Psoas muscle (tissue), 8 donors: ENCODE data around the gene RFTN2. TPM values are rescaled to one million over a fixed set of nuclear protein-coding genes. Genes with fewer than 3 reads are reported as not detected.
"Not testable (repeated sequence)": the region's sequence is repeated elsewhere in the genome, so short reads cannot be mapped to it uniquely, and the experiment has no call there.

ENCODE experiments used
- ATAC-seq, 4 donors: fragments of 200-7000 bp; cut with Tn5 transposase; one replicate each; pipeline ENCODE4 v1.9.1; 2020; ENCODE audit warnings: moderate library complexity in 3 of 4, mild to moderate bottlenecking in 2 of 4
- DNase-seq, 2 donors: peaks; one replicate each; pipeline ENCODE4 v3.0.0-alpha.2; 2020
- H3K27ac ChIP-seq: fragments of 200-600 bp; one replicate; pipeline ENCODE4 v1.8.0; 2022
- H3K27me3 ChIP-seq, 3 donors: fragments of 200-600 bp in 1 of 3; one replicate each; pipeline versions ENCODE4 v1.6.1 to v1.8.0; 2013 to 2022; ENCODE audit warnings: low read length in 2 of 3, mild to moderate bottlenecking in 2 of 3, moderate library complexity in 1 of 3; ENCODE audit not compliant: insufficient read depth in 3 of 3
- H3K36me3 ChIP-seq, 2 donors: fragments of 200-600 bp in 1 of 2; one replicate each; pipeline versions ENCODE4 v1.6.1 to v1.8.0; 2013 to 2022; ENCODE audit warnings: low read depth in 1 of 2, mild to moderate bottlenecking in 1 of 2, moderate library complexity in 1 of 2; ENCODE audit not compliant: insufficient read depth in 1 of 2
- H3K4me1 ChIP-seq: fragments of 200-600 bp; one replicate; pipeline ENCODE4 v1.8.0; 2022
- H3K4me3 ChIP-seq: fragments of 200-600 bp; one replicate; pipeline ENCODE4 v1.8.0; 2022; ENCODE audit warnings: mild to moderate bottlenecking
- H3K9me3 ChIP-seq: fragments of 200-600 bp; one replicate; pipeline ENCODE4 v1.8.0; 2022
- whole genome bisulfite sequencing, 3 donors: extraction: QIAGEN DNeasy Blood & Tissue Kit; methylation state at CpG; one replicate each; pipeline versions ENCODE4 v1.1.6 to v1.1.7; 2013; 5-methylcytosine and 5-hydroxymethylcytosine counted together
- intact Hi-C, 2 donors: fragments of 100-400 bp; cut with DNase I; formaldehyde crosslinking; loops; one replicate each; pipeline versions ENCODE4 v1.11.0 to v1.14.2; 2022
- polyA plus RNA-seq, 3 donors: library from polyadenylated mRNA; stranded (reverse); fragments of 200-250 nt; gene quantifications; one replicate each; pipeline ENCODE4 v1.2.3, GENCODE V29; 2013
- total RNA-seq, 4 donors: library from RNA; stranded (reverse); fragmentation: NEBNext Ultra II Directional in 2 of 4; extraction: Animal tissue kit (Norgen Biotek cat#: 25700) in 2 of 4; gene quantifications; one replicate each; pipeline versions ENCODE4 v1.2.1 to v1.2.4, GENCODE V29; 2021 to 2023
- TF ChIP-seq, protein P1 (sequence below): fragments of 200-600 bp; IDR thresholded peaks from one replicate; pipeline ENCODE4 v1.8.0; 2022; ENCODE audit warnings: antibody characterized with exemption
- donor health status: healthy with polysubstance abuse.
- donor health status: DM: no; HTN: no; CAD: no; lungs with moderate emphysema.
- donor health status: Bipolar disorder and iron deficiency.
- donor health status: healthy.
- donor health status: DM: yes; HTN: yes; CAD: no.
- donor health status: DM: no; HTN: no; CAD: no.
- donor health status: DM: no; HTN: no; CAD: no.
- donor health status: DM: yes; HTN: yes; CAD: no.

The RFTN2 gene
- total and polyA plus RNA-seq, 7 donors: 0.57 to 5.4 (median 0.92) TPM

DNA sequence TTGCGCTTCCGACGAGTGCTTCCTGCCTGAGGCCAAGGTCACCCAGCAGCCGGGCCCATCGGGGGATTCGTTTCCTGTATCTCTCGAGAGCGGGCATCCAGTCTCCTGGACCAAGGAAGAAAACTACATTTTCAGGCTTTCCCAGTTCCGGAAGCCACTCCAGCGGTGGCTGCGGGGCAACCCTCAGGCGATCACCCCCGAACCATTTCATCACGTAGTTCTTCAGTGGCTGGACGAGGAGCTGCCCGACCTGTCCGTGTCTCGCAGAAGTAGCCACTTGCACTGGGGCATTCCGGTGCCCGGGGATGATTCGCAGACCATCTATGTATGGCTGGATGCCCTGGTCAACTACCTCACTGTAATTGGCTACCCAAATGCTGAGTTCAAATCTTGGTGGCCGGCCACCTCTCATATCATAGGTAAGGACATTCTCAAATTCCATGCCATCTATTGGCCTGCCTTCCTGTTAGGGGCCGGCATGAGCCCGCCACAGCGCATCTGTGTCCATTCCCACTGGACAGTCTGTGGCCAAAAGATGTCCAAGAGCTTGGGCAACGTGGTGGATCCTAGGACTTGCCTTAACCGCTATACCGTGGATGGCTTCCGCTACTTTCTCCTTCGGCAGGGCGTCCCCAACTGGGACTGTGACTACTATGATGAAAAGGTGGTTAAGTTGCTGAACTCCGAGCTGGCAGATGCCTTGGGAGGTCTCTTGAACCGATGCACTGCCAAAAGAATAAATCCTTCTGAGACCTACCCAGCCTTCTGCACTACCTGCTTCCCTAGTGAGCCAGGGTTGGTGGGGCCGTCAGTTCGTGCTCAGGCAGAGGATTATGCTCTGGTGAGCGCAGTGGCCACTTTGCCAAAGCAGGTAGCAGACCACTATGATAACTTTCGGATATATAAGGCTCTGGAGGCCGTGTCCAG is 30.8 kb upstream of the RFTN2 start:
- ATAC-seq: peak; percentile 2 to 38 (median 24)

DNA sequence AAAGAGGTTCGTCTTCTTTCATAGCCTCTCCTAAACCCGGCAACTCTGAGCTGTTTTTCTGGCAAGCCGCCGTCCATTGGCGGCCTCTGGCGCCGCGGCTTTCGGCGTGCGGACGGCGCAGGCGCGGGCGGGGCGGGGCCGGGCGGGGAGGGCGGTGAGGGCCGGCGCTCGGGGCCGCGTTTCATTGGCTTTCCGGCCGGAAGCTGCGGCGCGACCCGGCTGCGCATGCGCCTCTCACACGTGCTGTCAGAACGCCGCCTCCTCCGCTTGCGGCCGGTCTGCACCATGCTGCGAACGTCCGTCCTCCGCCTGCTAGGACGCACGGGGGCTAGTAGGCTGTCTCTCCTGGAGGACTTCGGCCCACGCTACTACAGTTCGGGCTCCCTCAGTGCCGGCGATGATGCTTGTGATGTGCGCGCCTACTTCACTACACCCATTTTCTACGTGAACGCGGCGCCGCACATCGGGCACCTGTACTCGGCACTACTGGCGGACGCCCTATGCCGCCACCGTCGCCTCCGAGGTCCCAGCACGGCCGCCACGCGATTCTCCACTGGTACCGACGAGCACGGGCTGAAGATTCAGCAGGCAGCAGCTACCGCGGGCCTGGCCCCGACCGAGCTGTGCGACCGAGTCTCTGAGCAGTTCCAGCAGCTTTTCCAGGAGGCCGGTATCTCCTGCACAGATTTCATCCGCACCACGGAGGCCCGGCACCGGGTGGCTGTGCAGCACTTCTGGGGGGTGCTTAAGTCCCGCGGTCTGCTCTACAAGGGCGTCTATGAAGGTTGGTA is 29.9 kb upstream of the RFTN2 start, which contains the start of gene MARS2:
Gene MARS2 (plus strand): TSS at position 249 of the 791 bp plus-strand sequence. CDS start 37 bp downstream, at position 286.
- DNase-seq (peak; percentile 96 to 97), ATAC-seq (peak; percentile 94 to 98 (median 96))
- Histone ChIP-seq H3K4me3 (peak within 1 kb of the TSS; percentile 97), H3K4me1 (peaks cover 22% of the 10 kb centered on the region), H3K9me3 (no peaks in the 10 kb centered on the region), H3K27me3 (no peaks in the 10 kb centered on the region), H3K36me3 (no peaks in the 10 kb centered on the region), H3K27ac (peak within 1 kb of the TSS; percentile 90)
- 0 to 1% (median 0%) methylated on average over 80 to 86 of the region's 86 CpGs for WGBS, 3 donors
- intact Hi-C loops: loop anchor here (5.0 to 10.0 kb wide), 3 partner anchors 82 to 422 kb away; partner anchors contain the start of gene BOLL (in 1 of the 2)
- TF ChIP-seq, protein P1, sequence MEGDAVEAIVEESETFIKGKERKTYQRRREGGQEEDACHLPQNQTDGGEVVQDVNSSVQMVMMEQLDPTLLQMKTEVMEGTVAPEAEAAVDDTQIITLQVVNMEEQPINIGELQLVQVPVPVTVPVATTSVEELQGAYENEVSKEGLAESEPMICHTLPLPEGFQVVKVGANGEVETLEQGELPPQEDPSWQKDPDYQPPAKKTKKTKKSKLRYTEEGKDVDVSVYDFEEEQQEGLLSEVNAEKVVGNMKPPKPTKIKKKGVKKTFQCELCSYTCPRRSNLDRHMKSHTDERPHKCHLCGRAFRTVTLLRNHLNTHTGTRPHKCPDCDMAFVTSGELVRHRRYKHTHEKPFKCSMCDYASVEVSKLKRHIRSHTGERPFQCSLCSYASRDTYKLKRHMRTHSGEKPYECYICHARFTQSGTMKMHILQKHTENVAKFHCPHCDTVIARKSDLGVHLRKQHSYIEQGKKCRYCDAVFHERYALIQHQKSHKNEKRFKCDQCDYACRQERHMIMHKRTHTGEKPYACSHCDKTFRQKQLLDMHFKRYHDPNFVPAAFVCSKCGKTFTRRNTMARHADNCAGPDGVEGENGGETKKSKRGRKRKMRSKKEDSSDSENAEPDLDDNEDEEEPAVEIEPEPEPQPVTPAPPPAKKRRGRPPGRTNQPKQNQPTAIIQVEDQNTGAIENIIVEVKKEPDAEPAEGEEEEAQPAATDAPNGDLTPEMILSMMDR: no peak

More for the DNA sequence above, 30.8 kb upstream of the RFTN2 start:
- Histone ChIP-seq H3K9me3 (no peaks in the 10 kb centered on the region), H3K27me3 (no peaks in the 10 kb centered on the region), H3K4me1 (peaks cover 22% of the 10 kb centered on the region), H3K36me3 (no peaks in the 10 kb centered on the region), H3K27ac (peak overlapping the region; percentile 90), H3K4me3 (peak overlapping the region; percentile 97)
- TF ChIP-seq, protein P1: no peak
- DNase-seq: peak; percentile 34 to 56
- WGBS, 3 donors: 9 to 13% (median 11%) methylated on average over 38 of the region's 38 CpGs
- intact Hi-C loops: loop anchor here (2.0 to 10.0 kb wide), 4 partner anchors 81 to 591 kb away; partner anchors contain the start of gene BOLL (in 1 of the 2)

DNA sequence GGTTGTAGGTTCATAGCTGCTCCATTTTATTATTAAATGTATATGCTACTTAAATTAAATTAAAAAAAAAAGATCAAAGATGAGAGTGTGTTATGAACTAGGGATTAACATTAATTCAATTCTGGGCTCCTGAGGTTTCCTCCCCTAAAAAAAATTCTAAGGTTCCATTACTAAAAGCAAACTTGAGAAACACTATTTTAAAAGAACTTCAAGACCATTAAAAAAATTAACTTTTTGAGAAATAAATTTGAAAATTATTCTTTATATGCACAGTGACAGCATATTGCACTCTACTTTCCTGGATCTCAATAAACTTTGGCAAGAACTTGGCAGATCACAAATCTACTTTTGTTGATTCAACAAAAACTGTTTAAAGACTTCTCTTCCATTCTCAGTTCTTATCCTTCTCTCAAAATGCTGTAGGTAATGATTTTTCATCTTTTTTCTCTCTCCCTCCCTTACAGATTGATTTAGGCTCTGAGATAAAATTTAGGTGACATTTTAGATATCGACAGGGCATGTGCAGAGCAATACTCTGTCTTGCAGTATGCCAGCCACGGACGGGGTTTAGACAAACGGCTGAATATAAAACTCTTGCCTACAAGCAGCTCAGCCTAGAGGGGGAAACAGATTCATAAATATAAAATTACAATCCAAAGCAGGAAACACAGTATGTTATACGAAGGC is 29.2 kb upstream of the RFTN2 start:
- 0 to 1% (median 0%) methylated on average over 5 of the region's 5 CpGs for WGBS, 3 donors
- ATAC-seq (peak; percentile 23 to 36 (median 30)), DNase-seq (no peak)
- intact Hi-C loops: loop anchor here (5.0 to 10.0 kb wide), 3 partner anchors 83 to 423 kb away; partner anchors contain the start of gene BOLL (in 1 of the 2)
- Histone ChIP-seq H3K9me3 (no peaks in the 10 kb centered on the region), H3K4me1 (peaks cover 22% of the 10 kb centered on the region), H3K27me3 (no peaks in the 10 kb centered on the region), H3K27ac (peak overlapping the region; percentile 90), H3K4me3 (peak overlapping the region; percentile 97), H3K36me3 (no peaks in the 10 kb centered on the region)
- TF ChIP-seq, protein P1: no peak

DNA sequence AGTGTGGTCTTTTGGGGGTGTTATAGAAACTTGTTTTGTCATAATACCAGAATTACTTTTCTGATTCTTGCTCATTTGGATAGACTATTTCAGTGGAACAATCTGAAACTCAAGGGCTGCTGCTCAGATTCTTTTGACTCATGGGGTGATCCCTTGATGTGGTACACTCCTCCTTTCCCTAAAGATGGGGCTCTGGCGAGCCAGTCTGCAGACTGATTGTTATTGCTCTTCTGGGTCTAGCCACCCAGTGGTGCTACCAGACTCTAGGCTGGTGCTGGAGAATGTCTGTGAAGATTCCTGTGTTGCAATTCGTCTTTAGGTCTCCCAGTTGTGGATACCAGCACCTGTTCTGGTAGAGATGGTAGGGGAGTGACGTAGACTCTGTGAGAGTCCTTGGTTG is 25.6 kb upstream of the RFTN2 start:
- intact Hi-C loops: loop anchor here in 1 of 2 donors (10.0 kb wide), 1 partner anchor 424 kb away; no protein-coding TSS in a partner anchor
- Histone ChIP-seq H3K4me3 (no peak overlapping the region), H3K27ac (no peak overlapping the region), H3K4me1 (no peaks in the 10 kb centered on the region), H3K27me3 (no peaks in the 10 kb centered on the region), H3K9me3 (no peaks in the 10 kb centered on the region), H3K36me3 (no peaks in the 10 kb centered on the region)
- ATAC-seq (no peak), DNase-seq (no peak)
- TF ChIP-seq, protein P1: no peak
- WGBS, 3 donors: 78 to 85% (median 83%) methylated on average over 3 of the region's 3 CpGs

DNA sequence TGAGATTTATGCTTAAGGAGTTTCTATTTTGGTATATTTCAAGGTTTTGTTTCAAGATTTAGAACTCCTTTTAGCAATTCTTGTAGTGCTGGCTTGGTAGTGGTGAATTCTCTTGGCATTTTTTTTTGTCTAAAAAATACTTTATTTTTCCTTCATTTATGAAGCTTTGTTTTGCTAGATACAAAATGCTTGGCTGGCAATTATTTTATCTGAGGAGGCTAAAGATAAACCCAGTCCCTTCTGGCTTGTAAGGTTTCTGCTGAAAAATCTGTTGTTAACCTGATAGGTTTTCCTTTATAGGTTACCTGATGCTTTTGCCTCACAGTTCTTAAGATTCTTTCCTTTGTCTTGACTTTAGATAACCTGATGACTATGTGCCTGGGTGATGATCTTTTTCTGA is 24.3 kb upstream of the RFTN2 start:
- not testable (repeated sequence) for H3K4me3 ChIP-seq, H3K36me3 ChIP-seq, DNase-seq, H3K9me3 ChIP-seq, H3K27ac ChIP-seq, H3K4me1 ChIP-seq, H3K27me3 ChIP-seq, ATAC-seq
- intact Hi-C loops: loop anchor here in 1 of 2 donors (10.0 kb wide), 1 partner anchor 425 kb away; no protein-coding TSS in a partner anchor

DNA sequence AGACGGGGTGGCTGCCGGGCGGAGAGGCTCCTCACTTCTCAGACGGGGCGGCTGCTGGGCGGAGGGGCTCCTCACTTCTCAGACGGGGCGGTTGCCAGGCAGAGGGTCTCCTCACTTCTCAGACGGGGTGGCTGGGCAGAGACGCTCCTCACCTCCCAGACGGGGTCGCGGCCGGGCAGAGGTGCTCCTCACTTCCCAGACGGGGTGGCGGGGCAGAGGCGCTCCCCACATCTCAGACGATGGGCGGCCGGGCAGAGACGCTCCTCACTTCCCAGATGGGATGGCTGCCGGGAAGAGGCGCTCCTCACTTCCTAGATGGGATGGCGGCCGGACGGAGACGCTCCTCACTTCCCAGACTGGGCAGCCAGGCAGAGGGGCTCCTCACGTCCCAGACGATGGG is 21.2 kb upstream of the RFTN2 start:
- intact Hi-C loops, H3K4me1 ChIP-seq, H3K36me3 ChIP-seq, H3K4me3 ChIP-seq, H3K27me3 ChIP-seq, H3K9me3 ChIP-seq, ATAC-seq, DNase-seq, H3K27ac ChIP-seq: not testable (repeated sequence)
- 92 to 97% (median 96%) methylated on average over 8 to 20 of the region's 29 CpGs for WGBS, 3 donors
